Mucosa of gallbladder (tissue), 1 donor: Measurements from ENCODE around the gene CRIP1. TPM values are rescaled to one million over a fixed set of nuclear protein-coding genes. Genes with fewer than 3 reads are reported as not detected.

ENCODE experiments used
- DNase-seq: peaks from one replicate; pipeline ENCODE4 v3.0.0-alpha.2; 2020; ENCODE audit warnings: low spot score
- total RNA-seq: library from RNA; stranded (reverse); gene quantifications from one replicate; pipeline ENCODE4 v1.2.1, GENCODE V29; 2021
- donor health status: DM: no; HTN: no; CAD: no.

The CRIP1 gene
- total RNA-seq, 1 donor from 2014 or later = 35.7 TPM

GRCh38 chr14:105470350-105471296 lies 16.1 kb upstream of the CRIP1 start:
- no peak for DNase-seq

- DNase-seq = no peak
Measured at GRCh38 chr14:105471297-105471821, 15.3 kb upstream of the CRIP1 start.

GRCh38 chr14:105471823-105472485 lies 14.7 kb upstream of the CRIP1 start:
- DNase-seq = no peak

- DNase-seq = no peak
Measured at GRCh38 chr14:105472486-105472991, 14.1 kb upstream of the CRIP1 start.

GRCh38 chr14:105473033-105473676 lies 13.5 kb upstream of the CRIP1 start:
- no peak for DNase-seq

GRCh38 chr14:105473677-105474482 lies 12.8 kb upstream of the CRIP1 start:
- DNase-seq = peak; percentile 85

GRCh38 chr14:105474483-105475268 lies 12.0 kb upstream of the CRIP1 start, which contains the start of gene CRIP2:
TSS of gene CRIP2 (plus strand) at chr14:105474821. CDS start at chr14:105474863, 42 bp downstream.
- no peak for DNase-seq

GRCh38 chr14:105475269-105476096 lies 11.2 kb upstream of the CRIP1 start:
- no peak for DNase-seq

- DNase-seq = peak; percentile 67
Measured at GRCh38 chr14:105476097-105476830, 10.4 kb upstream of the CRIP1 start.

- DNase-seq = no peak
Measured at GRCh38 chr14:105476831-105477659, 9.6 kb upstream of the CRIP1 start.

GRCh38 chr14:105477660-105478397 lies 8.9 kb upstream of the CRIP1 start:
- no peak for DNase-seq

GRCh38 chr14:105478398-105479251 lies 8.1 kb upstream of the CRIP1 start:
- DNase-seq = no peak

- no peak for DNase-seq
Measured at GRCh38 chr14:105479431-105480158, 7.1 kb upstream of the CRIP1 start.

GRCh38 chr14:105480199-105480746 lies 6.4 kb upstream of the CRIP1 start:
- DNase-seq = no peak
